Ureter (tissue), 1 donor: ENCODE data around the gene KIAA0232. TPM values are rescaled to one million over a fixed set of nuclear protein-coding genes. Genes with fewer than 3 reads are reported as not detected.

ENCODE experiments used
- DNase-seq: peaks from one replicate; pipeline ENCODE4 v3.0.0-alpha.2; 2020; ENCODE audit warnings: low spot score
- total RNA-seq: library from RNA; stranded (reverse); gene quantifications from one replicate; pipeline ENCODE4 v1.2.4, GENCODE V29; 2023
- donor health status: DM: yes; HTN: yes; CAD: no.

The KIAA0232 gene
- total RNA-seq, 1 donor from 2014 or later = 40.4 TPM

GRCh38 chr4:6845574-6845973 lies 63.0 kb downstream of the KIAA0232 start:
- no peak for DNase-seq

GRCh38 chr4:6847178-6847577 lies 64.7 kb downstream of the KIAA0232 start:
- DNase-seq = no peak

- no peak for DNase-seq
Measured at GRCh38 chr4:6848717-6849305, 66.3 kb downstream of the KIAA0232 start.

DNA sequence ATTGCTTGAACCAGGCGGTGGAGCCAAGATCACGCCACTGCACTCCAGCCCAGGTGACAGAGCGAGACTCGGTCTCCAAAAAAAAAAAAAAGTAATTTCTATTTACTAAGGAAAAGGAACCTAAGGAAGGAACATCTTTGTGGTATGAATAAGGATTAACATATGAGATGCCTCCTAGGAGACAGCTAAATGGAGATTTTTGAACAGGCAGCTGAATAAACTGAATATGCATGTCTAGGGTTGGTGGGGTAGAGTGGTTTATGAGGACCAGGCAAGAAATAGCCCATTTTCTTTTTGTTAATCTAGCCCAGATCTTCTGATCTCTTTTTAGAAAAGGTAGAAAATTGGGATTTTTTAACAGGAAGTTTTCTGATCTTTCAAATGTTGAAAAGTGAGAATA lies 67.2 kb downstream of the KIAA0232 start:
- DNase-seq = no peak

GRCh38 chr4:6851431-6851830 lies 68.9 kb downstream of the KIAA0232 start:
- DNase-seq = no peak

DNA sequence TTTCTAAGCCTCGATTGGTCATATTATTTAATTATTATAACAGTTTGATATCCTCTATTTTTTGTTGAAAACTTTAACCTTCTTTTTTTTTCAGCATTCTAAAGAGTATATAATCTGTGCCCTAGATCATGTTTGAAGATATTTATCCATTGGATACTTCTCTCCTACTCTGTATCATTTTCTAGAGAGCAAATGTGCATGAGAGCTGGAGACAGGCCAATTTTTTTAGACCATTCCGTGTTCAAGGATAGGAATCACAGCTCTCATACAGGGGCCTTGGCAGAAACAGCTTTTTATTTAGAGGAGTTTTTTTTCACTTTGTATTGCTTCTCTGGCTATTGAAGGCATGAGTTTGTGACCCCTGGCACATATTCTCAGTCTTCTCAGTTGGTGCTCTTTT lies 69.4 kb downstream of the KIAA0232 start:
- DNase-seq = no peak

GRCh38 chr4:6852582-6852981 lies 70.1 kb downstream of the KIAA0232 start:
- no peak for DNase-seq

GRCh38 chr4:6854098-6854744 lies 71.7 kb downstream of the KIAA0232 start:
- DNase-seq = no peak

- DNase-seq = no peak
Measured at GRCh38 chr4:6855692-6856297, 73.3 kb downstream of the KIAA0232 start.

DNA sequence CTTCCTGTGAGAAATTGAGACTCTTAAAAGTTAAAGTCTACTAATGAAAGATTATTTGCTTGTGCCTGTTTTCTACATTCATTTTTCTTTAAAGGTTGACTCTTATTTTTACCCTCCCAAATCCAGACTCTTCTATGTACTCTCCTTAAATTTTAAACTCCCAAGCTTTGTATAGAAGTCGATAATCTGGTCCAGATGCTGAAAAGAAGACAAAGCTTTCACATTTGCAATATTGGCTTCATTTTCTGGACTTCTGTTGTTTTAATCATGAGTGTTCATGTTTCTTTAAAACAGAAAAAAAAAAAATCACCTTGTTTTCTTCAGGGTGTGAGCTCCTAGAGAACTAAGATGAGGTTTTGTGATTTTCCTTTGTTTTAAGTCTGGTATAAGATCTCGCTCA lies 73.9 kb downstream of the KIAA0232 start:
- DNase-seq = no peak

DNA sequence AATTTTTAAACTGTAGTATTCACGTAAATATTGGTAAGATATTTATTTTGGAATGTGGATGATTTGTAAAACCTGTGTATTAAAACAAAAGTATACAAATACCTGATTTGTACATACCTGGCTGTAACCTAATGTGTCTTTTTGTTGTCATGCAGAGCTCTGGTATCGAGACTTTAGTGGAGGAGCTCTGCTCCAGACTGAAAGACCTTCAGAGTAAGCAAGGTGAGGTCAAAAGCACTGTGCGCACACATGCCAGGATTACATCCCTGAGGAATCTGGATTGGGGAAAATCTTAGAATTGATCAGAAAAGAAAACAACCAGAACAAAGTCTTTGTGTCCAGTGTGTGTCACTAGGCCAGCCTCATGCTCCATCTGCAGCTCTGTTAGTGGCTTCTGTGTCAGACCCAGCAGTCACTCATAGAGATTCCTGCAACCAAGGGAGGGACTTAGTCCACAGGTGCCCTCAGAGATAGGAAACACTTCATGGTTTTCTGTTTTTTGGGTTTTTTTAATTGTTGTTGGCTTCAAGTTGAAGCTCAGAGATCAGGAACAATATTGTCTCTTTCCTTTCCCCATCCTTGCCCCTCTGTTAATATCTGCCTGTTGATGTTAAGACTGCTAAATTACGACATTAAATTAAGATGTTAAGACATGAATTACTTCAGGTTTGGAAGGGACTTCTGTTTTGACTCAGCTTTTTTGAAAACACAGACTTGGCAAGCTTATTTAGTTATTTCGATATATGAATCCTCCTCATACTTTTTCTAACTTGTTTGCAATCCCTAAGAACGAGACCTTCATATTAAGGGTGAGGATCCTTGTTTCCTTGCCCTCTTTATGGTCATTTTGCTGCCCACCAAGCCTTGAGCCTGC lies 74.7 kb downstream of the KIAA0232 start:
- no peak for DNase-seq

GRCh38 chr4:6858997-6859396 lies 76.5 kb downstream of the KIAA0232 start:
- no peak for DNase-seq

DNA sequence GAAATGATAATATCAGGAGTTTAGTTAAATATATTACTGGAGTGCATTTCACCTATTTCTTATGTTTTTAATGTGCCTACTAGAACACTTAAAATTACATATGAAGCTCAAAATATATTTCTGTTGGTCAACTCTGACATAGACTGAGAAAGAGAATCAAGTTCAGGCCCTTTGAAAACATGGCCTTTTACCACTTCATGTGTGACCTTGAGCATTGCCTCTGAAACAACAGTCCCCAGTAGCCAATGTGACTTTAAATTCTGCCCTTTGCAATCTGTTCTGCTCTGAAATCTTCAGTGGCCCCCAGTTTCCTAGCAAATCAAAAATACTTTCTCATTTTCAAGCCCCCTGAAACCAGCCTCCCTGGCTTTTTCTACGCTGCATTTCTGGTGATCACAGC lies 77.0 kb downstream of the KIAA0232 start:
- no peak for DNase-seq

DNA sequence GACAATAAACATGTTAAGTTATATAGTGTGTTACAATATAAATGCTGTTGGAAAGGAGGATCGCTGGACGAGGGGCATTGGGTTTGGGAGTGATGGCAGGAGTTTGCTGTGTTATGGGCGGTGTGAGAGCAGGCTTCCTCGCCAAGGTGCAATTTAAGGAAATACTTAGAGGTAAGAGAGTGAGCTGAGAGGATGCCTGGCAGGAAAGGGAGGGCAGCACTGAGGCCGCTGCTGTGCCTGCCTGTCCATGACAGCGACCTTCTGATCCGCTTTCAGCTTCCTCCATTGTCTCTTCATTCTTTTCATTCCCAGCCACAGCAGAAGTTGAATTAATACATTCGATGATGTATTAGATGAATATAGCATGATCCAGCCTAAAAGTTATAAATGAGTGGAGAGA lies 85.9 kb downstream of the KIAA0232 start:
- no peak for DNase-seq

- no peak for DNase-seq
Measured at GRCh38 chr4:6869944-6870343, 87.4 kb downstream of the KIAA0232 start.

DNA sequence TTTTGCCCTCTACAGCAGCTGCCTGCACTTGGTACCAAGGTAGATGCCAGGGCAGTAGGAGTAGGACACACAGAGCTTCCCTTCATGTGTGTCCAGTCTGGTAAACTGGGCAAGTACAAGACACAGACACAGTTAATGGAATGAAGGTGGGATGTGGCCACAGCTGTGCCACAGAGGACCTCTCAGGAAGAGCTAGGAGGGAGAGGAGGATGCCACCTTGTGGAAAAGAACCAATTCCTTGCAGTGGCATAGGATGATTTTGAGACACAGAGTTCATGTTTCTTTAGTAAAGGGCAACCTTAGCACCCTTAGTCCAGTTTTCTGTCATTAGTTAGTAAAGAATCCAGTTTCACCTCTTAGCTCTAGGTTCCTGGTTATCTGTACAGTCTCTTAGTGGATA lies 90.8 kb downstream of the KIAA0232 start:
- no peak for DNase-seq

GRCh38 chr4:6873792-6874461 lies 91.4 kb downstream of the KIAA0232 start:
- peak; percentile 77 for DNase-seq

GRCh38 chr4:6874981-6875380 lies 92.5 kb downstream of the KIAA0232 start:
- no peak for DNase-seq

- DNase-seq = no peak
Measured at GRCh38 chr4:6875431-6875831, 92.9 kb downstream of the KIAA0232 start.

- no peak for DNase-seq
Measured at GRCh38 chr4:6876440-6876839, 93.9 kb downstream of the KIAA0232 start.

- no peak for DNase-seq
Measured at GRCh38 chr4:6877067-6877466, 94.5 kb downstream of the KIAA0232 start.
